NCI-H226 (cell line): ENCODE results near the gene PBXIP1.

Experiments
- DNase-seq: peaks from one replicate; pipeline ENCODE4 v3.0.0-alpha.2; 2015

PBXIP1 gene, protein sequence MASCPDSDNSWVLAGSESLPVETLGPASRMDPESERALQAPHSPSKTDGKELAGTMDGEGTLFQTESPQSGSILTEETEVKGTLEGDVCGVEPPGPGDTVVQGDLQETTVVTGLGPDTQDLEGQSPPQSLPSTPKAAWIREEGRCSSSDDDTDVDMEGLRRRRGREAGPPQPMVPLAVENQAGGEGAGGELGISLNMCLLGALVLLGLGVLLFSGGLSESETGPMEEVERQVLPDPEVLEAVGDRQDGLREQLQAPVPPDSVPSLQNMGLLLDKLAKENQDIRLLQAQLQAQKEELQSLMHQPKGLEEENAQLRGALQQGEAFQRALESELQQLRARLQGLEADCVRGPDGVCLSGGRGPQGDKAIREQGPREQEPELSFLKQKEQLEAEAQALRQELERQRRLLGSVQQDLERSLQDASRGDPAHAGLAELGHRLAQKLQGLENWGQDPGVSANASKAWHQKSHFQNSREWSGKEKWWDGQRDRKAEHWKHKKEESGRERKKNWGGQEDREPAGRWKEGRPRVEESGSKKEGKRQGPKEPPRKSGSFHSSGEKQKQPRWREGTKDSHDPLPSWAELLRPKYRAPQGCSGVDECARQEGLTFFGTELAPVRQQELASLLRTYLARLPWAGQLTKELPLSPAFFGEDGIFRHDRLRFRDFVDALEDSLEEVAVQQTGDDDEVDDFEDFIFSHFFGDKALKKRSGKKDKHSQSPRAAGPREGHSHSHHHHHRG

DNA sequence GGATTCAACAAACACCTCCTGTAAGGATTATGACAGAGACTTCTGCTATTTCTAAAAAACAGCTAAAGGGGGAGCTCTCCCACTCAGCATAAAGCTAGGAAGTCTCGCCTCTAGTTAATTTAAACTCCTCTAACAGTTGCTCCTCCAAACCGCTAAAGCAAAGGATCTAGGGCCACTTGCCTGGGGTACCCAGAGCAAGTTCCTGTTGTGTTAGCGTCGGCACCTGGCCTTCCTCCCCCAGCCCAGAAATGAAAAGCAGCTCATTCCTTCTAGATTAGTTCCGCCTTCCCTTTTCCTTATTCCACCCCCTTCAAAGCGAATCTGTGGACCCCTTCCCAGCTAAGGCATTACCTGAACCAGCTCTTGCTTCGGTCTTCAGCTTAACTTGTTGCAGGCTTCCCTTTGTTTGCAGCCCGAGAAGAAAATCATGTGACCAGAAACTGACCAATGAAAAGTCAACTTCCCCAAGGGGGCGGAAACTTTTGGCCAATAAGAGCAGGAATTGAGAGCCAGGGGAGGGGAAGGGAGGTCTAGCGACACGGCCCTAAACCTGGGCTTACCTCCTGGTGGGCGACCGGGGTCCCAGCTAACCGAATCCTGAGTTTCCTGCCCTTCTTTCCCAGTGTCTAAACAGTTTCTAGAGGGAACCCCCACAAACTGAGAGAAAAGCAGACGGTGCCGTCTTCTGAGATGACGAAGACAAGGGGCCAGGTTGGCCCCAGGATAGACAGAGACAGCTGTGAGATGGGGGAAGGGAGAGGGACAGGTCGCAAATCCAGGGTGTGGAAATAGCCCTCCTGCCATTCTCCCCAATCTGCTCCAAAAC lies at the start of gene PBXIP1:
TSS of gene PBXIP1 (minus strand) at position 382 of the 826 bp plus-strand sequence. CDS start 2,378 bp downstream, outside the sequence.
- DNase-seq = peak; percentile 82

DNA sequence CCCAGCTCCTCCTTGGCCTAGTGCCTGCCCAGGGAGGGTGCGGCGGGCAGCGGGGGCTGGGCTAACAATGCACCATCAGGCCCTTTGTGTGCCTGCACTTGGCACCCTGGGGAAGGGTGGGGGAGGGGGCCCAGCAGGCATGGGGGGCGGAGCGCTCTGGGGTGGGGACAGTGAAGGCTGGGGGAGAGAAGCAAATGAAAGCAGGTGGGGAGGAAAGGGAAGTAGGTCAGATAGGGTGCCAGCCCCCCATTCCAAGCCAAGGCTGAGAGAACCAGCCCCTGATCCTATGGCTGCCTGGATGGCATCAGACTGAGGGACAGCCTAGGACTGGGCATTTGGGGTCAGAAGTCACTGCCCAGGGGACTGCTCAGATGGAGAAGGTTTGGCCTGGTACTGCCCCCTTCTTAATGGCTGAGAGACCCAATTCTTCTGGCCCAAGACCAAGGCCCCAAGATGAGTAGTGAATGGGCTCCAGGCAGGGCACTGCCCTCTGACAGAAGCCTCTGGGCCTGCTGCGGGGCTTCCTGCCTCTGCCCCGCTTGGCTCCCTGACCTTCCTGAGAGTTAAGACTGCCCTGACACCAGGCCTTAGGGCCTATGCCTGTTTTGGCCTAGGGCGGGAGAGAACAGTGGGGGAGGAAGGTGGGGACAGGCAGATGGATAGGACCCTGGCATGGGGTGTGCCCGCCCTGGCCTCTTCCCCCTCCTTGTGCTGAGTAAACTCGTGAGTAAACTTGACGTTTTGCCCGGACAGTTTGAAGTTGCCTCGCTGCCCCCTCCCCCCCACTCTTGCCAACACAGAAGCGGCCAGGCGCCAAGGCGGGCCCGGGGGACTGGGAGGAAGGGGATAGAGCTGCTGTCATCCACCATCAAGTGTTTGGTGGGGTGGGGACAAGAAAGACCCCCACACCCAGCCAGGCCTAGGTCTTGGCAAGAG lies 49.4 kb upstream of the PBXIP1 start:
- DNase-seq = no peak

DNA sequence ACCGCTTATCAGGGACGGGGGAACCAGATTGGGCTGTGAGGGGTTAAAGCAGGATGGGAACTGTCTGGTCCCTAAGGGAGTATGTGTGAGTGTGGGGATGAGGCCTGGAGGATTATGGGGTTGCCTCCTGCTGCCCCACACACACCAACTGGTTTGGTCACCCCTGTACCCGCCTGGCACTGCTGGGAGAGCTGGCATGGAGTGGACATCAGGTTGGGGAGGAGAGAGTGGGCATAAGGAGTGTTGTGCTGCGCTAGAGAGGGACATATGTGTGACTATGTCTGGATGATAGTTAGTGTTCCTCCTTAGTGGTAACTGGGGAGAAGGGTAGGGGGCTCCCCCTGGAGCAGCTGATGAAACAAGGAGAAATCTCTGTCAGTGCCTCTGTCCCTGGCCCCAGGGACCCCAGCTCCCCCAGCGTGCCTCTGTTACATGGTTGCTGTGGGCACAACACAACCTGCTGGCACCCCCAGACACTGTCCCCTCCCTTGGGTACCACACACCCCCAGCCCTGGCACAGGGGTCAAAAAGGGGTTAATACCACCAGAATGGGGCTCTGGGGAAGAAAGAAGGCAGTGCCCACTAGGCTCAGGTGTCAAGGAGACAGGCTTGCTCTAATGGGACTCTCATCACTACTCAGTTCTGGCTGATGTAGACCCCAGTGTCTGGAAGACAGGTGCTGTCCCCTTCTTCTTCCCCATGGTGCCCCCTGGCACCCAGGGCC lies 48.6 kb upstream of the PBXIP1 start:
- no peak for DNase-seq

DNA sequence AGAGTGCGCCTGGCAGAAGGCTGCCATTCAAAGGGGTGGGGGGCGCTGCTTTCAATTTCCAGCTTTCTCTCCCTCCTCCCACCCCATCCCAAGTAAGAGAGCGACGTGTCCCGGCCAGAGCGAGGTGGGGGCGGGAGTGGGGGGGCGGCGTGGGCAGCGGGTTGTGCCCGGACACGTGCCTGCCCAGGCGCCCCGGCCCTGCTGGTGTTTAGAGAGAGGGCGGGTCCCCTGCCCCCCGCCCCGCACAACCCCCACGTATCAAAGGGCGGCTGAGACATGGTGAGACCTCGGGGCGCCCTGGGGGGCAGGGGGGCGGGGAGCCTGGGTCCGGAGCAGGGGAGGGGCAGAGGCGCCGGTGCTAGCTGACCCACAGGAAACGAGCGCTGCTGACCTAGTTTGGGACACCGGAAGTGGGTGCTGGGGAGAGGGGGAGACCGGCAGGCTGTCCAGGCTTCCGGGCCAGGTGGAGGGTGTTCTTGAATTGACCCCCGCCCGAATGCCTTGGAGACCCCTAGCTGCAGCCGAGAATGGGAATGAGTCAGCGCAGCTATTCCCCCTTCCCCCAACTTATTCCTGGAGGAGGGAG lies 48.0 kb upstream of the PBXIP1 start:
- peak; percentile 73 for DNase-seq

DNA sequence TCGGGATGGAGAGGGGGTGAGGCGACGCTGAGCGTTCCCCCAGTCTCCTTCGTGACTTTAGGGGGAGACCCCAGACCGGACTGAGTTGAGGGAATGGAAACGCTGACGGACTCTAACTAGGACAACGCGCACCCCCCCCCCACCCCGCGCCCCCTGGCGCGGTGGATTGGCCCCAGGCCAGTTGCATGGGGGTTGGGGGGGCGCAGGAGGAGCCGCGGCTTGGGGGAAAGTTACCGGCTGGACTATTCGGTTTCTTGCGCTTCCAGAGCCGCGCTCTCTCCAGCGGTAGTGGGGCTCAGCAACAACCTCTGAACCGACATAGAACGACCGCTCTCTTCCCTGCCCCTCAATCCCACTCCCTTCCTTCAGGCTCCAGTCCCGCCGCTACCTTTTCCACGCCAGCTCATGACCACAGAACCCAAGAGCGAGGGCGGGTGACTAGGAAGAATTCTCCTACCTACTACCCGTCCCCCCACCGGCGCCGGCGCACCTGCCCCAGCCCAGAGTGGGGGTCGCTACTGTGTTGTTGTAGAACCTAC lies 47.4 kb upstream of the PBXIP1 start:
- DNase-seq = no peak

DNA sequence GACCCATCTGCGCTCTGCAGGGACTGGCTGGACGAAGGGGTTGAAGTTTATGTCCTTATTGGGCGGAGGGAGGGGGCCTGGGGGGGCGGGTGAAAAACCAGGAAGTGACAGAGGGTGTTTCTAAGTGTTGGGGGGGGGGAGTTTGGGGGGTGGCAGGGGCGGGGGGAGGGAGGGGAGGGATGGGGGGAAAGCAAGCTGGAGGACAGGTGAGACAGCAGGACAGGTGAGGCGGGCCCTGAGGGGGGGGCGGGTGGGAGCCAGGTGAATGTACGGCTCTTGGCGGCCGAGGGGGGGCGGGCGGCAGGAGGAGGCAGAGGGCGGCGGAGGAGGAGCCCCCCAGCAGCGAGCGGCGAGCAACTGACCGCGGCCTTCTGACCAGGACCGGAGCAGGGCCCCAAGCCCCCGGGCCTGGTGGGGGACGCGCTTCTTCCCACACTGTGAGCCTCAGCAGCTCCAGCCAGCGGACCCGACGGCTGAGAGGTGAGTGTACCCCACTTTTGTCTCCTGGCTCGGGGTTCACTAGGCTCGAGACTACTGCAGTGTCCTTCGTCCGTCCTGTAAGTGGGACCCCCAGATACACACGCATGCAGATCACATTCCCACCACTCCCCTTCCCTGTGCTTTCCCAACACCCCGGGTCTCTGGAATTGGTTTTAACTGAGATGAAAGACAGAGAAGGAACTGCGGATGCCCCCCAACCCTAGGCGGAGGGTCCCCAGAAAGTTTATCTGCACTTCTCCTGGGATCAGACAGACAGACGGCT lies 46.7 kb upstream of the PBXIP1 start, which contains the start of gene ZBTB7B:
TSS of gene ZBTB7B (plus strand) at position 339 of the 763 bp plus-strand sequence. CDS start 11,859 bp downstream, outside the sequence.
- no peak for DNase-seq

DNA sequence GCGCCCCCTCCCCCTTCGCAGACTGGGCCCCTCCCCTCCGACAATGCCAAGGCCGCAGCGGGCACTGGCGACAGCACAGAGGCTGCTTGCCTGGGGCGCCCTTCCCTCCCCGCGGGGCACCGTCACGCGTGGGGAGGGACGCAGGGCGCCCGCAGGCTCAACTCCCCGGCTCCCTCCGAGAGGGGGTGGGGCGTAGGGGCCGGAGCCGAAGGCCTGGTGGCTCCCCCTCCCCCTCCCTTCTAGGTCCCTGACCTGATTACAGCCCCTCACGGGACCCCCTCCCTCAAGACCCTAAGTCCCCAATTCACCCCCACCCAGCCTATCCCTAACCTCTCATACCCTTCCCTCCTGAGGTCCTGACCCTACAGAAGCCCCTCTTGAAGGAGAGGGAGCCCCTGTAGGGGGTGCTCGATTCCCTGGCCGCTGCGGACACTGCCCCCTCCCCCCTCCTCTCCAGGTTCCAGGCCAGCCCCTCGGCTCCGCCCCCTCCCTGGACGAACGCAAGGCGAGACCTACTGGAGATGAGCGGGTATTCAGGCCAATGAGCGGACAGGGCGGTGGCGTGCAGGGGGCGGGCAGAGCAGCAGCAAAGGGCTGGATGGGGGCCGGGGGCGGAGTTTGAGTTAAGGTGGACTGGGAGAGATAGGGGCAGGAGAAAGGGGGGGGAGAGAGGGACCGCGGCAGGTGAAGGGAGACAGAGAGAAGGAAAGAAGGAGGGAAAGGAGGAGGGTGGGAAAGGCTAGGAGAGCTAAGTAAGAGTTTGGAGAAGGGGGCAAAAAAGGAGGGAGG lies 46.0 kb upstream of the PBXIP1 start:
- peak; percentile 98 for DNase-seq

DNA sequence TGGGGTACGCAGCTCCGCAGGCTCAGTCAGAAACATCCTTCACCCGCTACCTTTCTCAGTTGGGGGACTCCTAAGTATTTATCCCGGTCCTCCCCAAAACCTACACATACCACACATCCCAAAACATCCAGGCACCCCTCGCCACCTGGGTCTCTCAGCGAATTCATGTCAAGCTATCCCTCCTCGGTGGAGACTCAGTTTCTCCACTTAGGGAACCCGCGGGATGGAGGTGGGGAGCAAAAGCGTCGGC lies 45.5 kb upstream of the PBXIP1 start:
- DNase-seq = no peak

DNA sequence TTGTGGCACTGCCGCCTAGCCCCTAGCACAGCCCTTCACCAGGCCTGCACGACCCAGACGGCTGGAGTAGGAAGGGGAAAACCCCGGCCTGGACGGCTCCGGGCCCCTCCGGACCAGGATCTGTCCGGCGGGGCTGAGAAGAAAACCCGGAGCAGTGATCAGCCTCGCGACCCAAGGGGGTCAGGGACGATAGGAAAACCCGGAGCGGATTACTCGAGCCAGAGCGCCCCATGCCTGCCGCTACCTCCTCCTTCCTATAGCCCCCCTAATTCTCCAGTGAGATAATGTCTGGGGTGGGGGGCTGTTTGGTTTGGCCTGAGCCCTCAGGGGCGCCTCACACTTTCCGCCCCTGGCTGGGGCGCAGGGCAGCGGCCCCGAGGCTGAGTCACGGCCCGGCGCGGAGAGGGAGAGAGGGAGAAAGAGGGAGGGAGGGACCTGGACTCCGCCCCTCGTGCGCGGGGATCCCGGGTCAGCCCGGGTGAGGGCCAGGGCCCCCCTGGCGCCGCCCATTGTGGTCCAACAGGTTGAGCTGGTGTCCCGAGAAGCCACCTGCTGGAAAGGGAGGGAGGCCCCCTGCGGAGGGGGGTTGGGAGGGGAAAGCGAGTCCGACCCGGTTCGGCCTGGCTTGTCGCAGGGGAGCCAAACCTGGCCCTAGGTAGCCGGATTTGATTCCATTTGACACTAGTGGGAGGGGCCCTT lies 45.0 kb upstream of the PBXIP1 start:
- DNase-seq = peak; percentile 92

DNA sequence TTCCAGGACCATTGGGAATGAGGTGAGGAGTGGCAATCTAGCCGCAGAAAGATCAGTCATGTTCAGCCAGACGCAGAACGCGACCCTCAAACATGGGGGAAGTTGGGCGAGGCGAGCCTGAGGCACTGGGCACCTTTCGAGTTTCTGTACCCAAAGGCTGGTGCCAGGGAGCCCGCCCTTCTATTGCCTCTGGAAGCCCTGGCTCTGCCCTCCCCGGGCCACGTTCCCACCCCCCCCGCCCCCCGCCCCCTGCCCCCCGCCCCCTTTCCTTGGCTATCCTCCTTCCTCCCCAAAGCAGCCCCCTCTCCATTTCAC lies 44.5 kb upstream of the PBXIP1 start:
- no peak for DNase-seq

DNA sequence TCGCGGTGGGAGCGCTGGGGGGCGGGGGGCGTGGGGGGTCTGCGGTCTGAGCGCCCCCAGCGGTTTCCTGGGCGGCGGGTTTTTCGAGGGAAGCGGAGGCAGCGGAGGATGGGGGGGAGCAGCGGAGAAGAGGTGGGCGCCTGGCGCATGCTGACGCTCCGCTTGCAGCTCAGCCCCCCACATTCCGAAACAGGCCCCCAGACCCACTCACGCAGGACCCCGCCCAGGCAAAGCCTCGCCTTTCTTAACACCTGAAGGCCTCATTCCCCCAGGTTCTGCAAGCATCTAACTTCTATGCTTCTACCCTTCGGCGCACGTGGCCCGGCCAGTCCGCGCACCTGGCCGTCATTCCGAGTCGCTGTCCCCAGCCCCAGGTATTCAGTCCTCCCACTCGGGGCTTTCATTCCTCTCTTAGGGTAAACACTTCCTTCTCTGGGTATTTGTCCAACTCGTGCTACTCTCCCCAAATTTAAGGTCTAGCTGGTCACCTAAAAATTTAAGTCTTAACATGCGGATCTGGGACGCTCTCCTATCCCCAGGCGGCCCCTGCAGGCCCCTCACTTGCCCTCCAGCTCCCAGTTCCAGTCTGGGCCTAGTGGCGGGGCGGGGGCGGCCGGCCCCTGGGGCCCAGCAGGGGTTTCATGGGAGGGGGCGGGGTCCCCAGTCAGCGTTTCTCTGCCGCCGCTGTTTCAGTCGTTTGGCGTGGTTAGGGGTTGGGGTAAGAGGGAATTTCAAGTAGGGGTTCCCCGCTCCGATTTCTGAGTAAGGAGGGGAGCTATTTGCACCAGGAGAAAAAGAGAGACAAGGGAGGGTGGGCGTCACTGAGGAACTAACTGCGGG lies 43.9 kb upstream of the PBXIP1 start:
- DNase-seq = no peak

DNA sequence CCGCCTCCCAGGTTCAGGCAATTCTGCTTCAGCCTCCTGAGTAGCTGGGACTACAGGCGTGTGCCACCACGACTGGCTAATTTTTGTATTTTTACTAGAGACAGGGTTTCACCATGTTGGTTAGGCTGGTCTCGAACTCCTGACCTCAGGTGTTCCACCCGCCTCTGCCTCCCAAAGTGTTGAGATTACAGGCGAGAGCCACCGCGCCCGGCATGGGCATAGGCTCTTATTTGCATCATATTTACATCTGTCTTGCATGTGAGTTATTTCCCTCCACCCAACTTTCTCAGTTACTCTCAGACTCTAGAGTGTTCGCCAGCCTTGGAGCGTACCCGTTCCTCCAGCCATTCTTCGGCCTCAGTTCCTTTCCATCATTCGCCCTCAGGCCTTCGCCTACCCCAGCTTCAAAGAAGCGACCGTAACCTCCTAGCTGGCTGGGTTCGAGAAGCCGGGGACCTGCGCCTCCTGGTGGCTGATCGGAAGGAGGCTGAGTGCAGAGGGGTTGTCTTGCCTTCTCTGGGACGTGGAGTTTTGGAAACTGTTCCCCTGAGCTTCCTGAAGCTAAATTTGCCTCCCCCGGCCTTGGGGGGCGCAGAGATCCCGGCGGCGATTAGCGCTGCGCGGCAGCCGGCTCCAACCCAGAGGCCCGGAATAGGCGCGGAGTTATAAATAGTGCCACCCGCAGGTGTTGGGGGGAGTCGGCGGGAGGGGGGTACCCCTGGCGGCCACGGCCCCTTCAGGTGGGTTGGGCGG lies 43.1 kb upstream of the PBXIP1 start:
- peak; percentile 39 for DNase-seq

DNA sequence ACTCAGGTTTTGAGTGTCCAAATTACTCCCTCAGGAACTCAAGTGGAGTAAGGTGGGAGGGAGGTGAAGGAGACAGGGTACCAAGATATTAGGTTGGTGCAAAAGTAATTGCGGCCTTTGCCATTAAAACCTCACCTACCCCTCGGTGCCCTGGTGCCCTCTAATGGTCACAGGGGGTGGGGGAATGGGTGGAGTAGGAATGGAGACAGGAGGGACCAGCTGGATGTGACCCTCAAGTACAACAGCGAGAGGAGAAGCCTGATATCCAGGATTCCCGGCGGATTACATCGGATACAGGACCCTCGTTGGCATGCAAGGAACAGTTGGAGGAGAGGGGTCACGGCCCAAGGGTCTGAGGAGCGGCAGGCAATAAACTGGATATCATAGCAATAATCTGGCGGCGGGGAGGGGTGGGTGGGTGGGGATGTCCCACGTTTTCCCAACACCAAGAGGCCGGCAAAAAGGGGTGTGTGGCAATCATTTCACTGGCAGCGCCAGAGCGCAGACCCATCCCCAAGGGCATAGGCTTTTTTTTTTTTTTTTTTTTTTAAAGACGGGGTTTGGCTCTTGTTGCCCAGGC lies 42.4 kb upstream of the PBXIP1 start:
- DNase-seq = no peak

DNA sequence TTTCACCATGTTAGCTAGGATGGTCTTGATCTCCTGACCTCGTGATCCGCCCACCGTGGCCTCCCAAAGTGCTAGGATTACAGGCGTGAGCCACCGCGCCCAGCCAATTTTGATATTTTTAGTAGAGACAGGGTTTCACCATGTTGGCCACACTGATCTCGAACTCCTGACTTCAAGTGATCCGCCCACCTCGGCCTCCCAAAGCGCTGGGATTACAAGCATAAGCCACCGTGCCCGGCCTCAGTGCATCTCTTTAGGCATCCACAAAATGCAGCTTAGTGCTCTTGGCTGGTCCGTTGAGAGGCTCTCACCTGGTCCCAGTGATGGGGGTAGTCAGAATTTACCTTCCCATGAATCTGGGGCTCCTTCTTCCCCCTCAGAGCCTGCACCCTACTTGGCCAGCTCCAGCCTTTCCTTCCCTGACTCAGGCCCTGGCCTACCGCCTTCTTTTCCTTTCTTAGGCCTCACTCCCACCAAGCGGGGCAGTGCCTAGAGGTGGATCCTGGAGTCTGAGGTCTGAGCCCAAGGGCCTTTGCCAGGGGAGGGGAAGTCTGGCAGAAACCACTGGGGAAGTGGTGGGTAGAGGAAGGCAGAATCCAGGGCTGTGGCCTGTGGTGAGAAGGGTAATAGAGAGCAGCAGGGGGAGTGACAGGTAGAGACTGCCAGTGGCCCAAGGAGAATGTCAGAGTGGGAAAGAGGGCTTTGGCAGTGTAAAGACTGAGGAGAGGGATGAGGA lies 41.2 kb upstream of the PBXIP1 start:
- no peak for DNase-seq

DNA sequence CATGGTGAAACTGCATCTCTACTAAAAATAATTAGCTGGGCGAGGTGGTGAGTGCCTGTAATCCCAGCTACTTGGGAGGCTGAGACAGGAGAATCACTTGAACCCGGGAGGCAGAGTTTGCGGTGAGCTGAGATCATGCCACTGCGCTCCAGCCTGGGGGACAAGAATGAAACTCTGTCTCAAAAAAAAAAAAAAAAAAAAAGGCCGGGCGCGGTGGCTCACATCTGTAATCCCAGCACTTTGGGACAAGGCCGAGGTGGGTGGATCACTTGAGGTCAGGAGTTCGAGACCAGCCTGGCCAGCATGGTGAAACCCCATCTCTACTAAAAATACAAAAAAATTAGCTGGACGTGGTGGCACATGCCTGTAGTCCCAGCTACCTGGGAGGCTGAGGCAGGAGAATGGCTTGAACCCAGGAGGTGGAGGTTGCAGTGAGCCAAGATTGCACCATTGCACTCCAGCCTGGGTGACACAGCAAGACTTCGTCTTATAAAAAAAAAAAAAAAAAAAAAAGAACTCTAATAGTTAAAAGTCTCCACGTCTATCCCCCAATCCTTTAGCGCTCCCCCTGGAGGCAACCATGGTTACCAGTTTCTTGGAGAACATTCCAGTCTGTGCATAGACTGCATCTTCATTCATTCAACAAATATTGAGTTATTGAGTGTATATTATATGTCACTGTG lies 39.5 kb upstream of the PBXIP1 start:
- peak; percentile 55 for DNase-seq
